Chondrocyte (in vitro differentiated cells): ENCODE data around the gene LIPC. TPM values are rescaled to one million over a fixed set of nuclear protein-coding genes. Genes with fewer than 3 reads are reported as not detected.

ENCODE experiments used
- DNase-seq: peaks from one replicate; pipeline ENCODE4 v3.0.0; 2021; ENCODE audit warnings: mixed read lengths, low spot score
- H3K27ac Mint-ChIP-seq: one replicate; pipeline ENCODE4 v1.8.0; 2021; ENCODE audit warnings: mild to moderate bottlenecking, moderate library complexity, mixed read lengths; ENCODE audit not compliant: unreplicated experiment
- H3K27me3 Mint-ChIP-seq: 2 replicates; pipeline ENCODE4 v1.8.0; 2021; ENCODE audit warnings: low read depth, mixed read lengths
- H3K36me3 Mint-ChIP-seq: 2 replicates; pipeline ENCODE4 v1.8.0; 2021; ENCODE audit warnings: low read depth, mixed read lengths
- H3K4me1 Mint-ChIP-seq: 2 replicates; pipeline ENCODE4 v1.8.0; 2021; ENCODE audit warnings: low read depth, mild to moderate bottlenecking, mixed read lengths
- H3K4me3 Mint-ChIP-seq: one replicate; pipeline ENCODE4 v1.8.0; 2021; ENCODE audit warnings: mild to moderate bottlenecking, moderate library complexity, mixed read lengths; ENCODE audit not compliant: unreplicated experiment
- H3K9me3 Mint-ChIP-seq: 2 replicates; pipeline ENCODE4 v1.8.0; 2021; ENCODE audit warnings: low read depth, mixed read lengths
- CTCF ChIP-seq: fragments of 200-600 bp; sonication (generic); IDR thresholded peaks from 2 replicates; pipeline ENCODE4 v1.5.0; 2021; ENCODE audit warnings: antibody characterized with exemption, mild to moderate bottlenecking, moderate library complexity
- total RNA-seq: library from RNA; stranded (reverse); gene quantifications from 3 replicates; pipeline ENCODE4 v1.2.1, GENCODE V29; 2021

LIPC gene
- total RNA-seq, 1 donor from 2014 or later: not detected

DNA sequence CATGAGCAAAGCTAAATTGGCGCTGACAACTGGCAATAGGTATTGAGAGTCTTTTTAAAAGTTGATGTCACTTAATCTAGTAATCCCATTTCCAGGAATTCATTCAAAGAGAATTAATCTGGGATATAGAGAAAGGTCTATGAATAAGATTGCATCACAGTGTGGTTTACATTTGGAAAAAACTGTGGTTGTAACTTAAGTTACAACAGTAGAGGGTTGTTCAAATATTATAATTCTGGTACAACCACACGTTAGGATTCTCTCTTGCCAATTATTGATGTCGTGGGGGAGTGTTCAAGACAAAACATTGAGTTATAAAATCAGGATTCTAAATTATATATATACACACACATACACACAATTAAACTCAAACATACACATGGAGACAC is 79.8 kb downstream of the LIPC start:
- H3K27ac Mint-ChIP-seq: no peak overlapping the region
- DNase-seq: no peak
- no peak overlapping the region for H3K4me3 Mint-ChIP-seq
- TF ChIP-seq CTCF: no peak
- peaks cover 2% of the 10 kb centered on the region for H3K36me3 Mint-ChIP-seq
- H3K4me1 Mint-ChIP-seq: peaks cover 22% of the 10 kb centered on the region
- peaks cover 8% of the 10 kb centered on the region for H3K9me3 Mint-ChIP-seq
- H3K27me3 Mint-ChIP-seq: no peaks in the 10 kb centered on the region

GRCh38 chr15:58512522-58512921 is 80.7 kb downstream of the LIPC start:
- TF ChIP-seq CTCF: no peak
- H3K27me3 Mint-ChIP-seq: no peaks in the 10 kb centered on the region
- H3K4me1 Mint-ChIP-seq: peaks cover 22% of the 10 kb centered on the region
- H3K27ac Mint-ChIP-seq: no peak overlapping the region
- H3K36me3 Mint-ChIP-seq: peaks cover 2% of the 10 kb centered on the region
- peaks cover 11% of the 10 kb centered on the region for H3K9me3 Mint-ChIP-seq
- H3K4me3 Mint-ChIP-seq: no peak overlapping the region
- DNase-seq: no peak

DNA sequence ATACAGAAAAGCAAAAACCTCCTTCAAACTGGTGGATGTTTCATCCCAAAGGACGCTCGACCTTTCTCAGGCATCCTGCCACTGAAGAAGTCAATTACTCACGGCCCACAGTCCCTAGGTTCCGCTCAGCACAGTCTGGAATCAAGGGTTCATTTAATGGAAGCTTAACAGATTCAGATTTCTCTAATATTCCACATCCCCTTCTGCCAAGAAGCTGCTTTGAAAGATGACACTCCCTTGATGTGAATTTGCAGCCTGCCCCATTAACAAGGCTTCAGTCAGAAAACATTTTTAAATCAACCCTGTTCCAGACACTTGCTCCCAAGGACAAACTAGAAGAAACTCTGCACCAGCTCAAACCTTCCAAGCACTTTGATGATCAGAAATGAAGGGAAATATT is 81.2 kb downstream of the LIPC start:
- no peak for TF ChIP-seq CTCF
- no peak for DNase-seq

DNA sequence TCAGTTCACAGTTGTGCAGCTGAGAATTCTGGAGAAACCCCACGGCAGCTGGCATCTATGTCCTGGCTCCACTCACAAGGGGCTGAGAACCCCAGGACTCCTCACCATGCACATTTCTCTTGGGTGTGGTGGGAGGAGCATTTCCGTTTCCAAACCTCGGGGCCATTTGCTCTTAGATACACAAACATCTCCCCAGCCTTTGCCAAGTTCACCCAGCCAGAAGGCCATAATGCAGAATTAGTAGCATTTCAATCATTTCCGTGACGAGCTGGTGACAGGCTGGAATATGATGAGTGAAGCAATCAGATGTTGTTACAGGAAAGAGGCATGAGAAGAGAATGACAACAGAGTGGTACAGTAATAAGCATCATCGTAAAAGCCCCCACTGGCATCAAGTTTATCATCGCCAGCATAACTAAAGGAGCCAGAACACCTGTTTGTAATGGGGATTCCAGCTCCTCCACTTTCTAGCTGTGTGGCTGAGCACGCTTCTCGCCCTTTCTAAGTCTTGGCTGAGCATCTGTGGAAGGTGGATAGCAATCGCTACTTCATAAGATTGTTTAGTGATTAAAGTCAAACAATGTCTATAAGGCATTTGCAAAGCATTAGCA is 82.0 kb downstream of the LIPC start:
- peaks cover 2% of the 10 kb centered on the region for H3K36me3 Mint-ChIP-seq
- peaks cover 19% of the 10 kb centered on the region for H3K4me1 Mint-ChIP-seq
- no peak for TF ChIP-seq CTCF
- no peaks in the 10 kb centered on the region for H3K27me3 Mint-ChIP-seq
- H3K27ac Mint-ChIP-seq: no peak overlapping the region
- DNase-seq: no peak
- H3K9me3 Mint-ChIP-seq: peaks cover 11% of the 10 kb centered on the region
- no peak overlapping the region for H3K4me3 Mint-ChIP-seq

More for the DNA sequence above, 81.2 kb downstream of the LIPC start:
- no peak overlapping the region for H3K4me3 Mint-ChIP-seq
- H3K27me3 Mint-ChIP-seq: no peaks in the 10 kb centered on the region
- peaks cover 11% of the 10 kb centered on the region for H3K9me3 Mint-ChIP-seq
- peaks cover 2% of the 10 kb centered on the region for H3K36me3 Mint-ChIP-seq
- H3K27ac Mint-ChIP-seq: no peak overlapping the region
- peaks cover 22% of the 10 kb centered on the region for H3K4me1 Mint-ChIP-seq

GRCh38 chr15:58515807-58516206 is 84.0 kb downstream of the LIPC start:
- Mint-ChIP-seq H3K4me3 (no peak overlapping the region), H3K27ac (no peak overlapping the region), H3K27me3 (no peaks in the 10 kb centered on the region), H3K4me1 (peaks cover 30% of the 10 kb centered on the region), H3K36me3 (peaks cover 2% of the 10 kb centered on the region), H3K9me3 (peaks cover 11% of the 10 kb centered on the region)
- DNase-seq: no peak
- no peak for TF ChIP-seq CTCF
